ENCODE data around the gene SLMAP. TPM values are rescaled to one million over a fixed set of nuclear protein-coding genes. Genes with fewer than 3 reads are reported as not detected.

Gene SLMAP
- total and polyA plus RNA-seq, 2 of the 13 experiments (the other 11 are each of a cell fraction or from before 2014, with no cell fraction given), result 24.0 to 48.3 TPM

DNA sequence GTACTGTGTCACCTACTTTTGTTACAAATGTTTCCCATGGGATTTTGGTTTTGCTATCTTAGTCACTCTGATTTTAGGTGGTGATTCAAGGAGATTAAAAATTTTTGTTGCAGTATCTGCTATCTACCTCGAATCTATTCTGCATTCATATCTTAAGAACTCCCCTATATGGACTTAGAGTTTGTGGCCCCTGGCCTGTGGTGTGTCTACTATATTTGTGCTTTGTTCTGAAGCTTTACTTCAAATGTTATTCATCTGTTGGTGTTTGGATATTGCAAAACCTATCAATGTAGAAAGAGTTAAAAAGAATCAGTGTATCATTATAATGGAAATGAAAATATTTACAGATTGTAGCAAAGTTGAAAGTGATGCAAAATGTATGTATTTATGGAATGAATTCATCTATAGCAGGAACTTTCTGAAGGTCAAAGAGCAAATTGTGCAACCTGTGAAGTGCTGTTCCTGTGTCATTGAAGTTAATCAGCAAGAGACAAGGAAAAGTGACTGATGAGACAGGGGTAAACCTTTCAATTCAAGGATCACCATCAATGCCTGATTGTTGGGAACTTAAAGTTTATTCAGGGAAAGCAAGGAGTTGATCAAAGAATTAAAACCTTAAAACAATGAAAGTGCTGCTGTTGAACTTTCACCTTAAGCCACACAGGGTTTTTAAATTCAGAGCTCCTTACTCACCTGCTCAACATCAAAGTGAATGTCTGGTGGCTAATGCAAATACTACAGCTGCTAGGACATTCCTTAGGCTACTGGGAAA lies 71.0 kb downstream of the SLMAP start (continued):
- TF ChIP-seq, protein P1, sequence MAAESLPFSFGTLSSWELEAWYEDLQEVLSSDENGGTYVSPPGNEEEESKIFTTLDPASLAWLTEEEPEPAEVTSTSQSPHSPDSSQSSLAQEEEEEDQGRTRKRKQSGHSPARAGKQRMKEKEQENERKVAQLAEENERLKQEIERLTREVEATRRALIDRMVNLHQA (CRISPR knock-in tag; IDR thresholded peaks at IDR 0.05), result no peak
- TF ChIP-seq ESRRA (CRISPR knock-in tag; IDR thresholded peaks at IDR 0.05; ENCODE audit: low read depth) (no peak), GLI4 (CRISPR knock-in tag; IDR thresholded peaks at IDR 0.05; ENCODE audit: borderline replicate concordance) (no peak), CENPT (CRISPR knock-in tag; IDR thresholded peaks at IDR 0.05; ENCODE audit: low read depth) (no peak), ZNF251 (CRISPR knock-in tag; IDR thresholded peaks at IDR 0.05) (no peak), ZBTB34 (CRISPR knock-in tag; IDR thresholded peaks at IDR 0.05) (no peak), HNF4G (IDR thresholded peaks at IDR 0.05; ENCODE audit: borderline replicate concordance, low read depth, low read length) (peak; percentile 71; the same call in 1 of the 2 replicates), HNF4G (CRISPR knock-in tag; IDR thresholded peaks at IDR 0.05; ENCODE audit: borderline replicate concordance, low read depth) (peak; percentile 75; the same call in 1 of the 2 replicates), ZNF335 (CRISPR knock-in tag; IDR thresholded peaks at IDR 0.05) (no peak), LCORL (IDR thresholded peaks at IDR 0.05) (no peak), LCORL (CRISPR knock-in tag; IDR thresholded peaks at IDR 0.05) (0 out of 2 replicates have a peak, but pooled peaks have one; percentile 33), HOXA9 (CRISPR knock-in tag; IDR thresholded peaks at IDR 0.05; ENCODE audit: borderline replicate concordance) (no peak), ZBTB3 (CRISPR knock-in tag; IDR thresholded peaks at IDR 0.05; ENCODE audit: borderline replicate concordance, low read depth) (no peak), RXRB (CRISPR knock-in tag; IDR thresholded peaks at IDR 0.05; ENCODE audit: borderline replicate concordance) (peak; percentile 73), ZNF101 (CRISPR knock-in tag; IDR thresholded peaks at IDR 0.05; ENCODE audit: borderline replicate concordance, low read depth) (no peak), MAFK (conservative IDR thresholded peaks at IDR 0.05 in 1 of 2, IDR thresholded peaks at IDR 0.05 in 1 of 2; ENCODE audit: low read length in 2 of 2) (no peak), ZNF24 (IDR thresholded peaks at IDR 0.05) (no peak), SIN3A (IDR thresholded peaks at IDR 0.05; ENCODE audit: borderline replicate concordance, low read depth, low read length) (no peak), HMG20B (CRISPR knock-in tag; conservative IDR thresholded peaks at IDR 0.05) (0 out of 2 replicates have a peak, but pooled peaks have one; percentile 22), SMAD9 (CRISPR knock-in tag; IDR thresholded peaks at IDR 0.05) (no peak)
- TF ChIP-seq, protein P2, sequence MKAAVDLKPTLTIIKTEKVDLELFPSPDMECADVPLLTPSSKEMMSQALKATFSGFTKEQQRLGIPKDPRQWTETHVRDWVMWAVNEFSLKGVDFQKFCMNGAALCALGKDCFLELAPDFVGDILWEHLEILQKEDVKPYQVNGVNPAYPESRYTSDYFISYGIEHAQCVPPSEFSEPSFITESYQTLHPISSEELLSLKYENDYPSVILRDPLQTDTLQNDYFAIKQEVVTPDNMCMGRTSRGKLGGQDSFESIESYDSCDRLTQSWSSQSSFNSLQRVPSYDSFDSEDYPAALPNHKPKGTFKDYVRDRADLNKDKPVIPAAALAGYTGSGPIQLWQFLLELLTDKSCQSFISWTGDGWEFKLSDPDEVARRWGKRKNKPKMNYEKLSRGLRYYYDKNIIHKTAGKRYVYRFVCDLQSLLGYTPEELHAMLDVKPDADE (CRISPR knock-in tag; IDR thresholded peaks at IDR 0.05), result no peak
- TF ChIP-seq, protein P3, sequence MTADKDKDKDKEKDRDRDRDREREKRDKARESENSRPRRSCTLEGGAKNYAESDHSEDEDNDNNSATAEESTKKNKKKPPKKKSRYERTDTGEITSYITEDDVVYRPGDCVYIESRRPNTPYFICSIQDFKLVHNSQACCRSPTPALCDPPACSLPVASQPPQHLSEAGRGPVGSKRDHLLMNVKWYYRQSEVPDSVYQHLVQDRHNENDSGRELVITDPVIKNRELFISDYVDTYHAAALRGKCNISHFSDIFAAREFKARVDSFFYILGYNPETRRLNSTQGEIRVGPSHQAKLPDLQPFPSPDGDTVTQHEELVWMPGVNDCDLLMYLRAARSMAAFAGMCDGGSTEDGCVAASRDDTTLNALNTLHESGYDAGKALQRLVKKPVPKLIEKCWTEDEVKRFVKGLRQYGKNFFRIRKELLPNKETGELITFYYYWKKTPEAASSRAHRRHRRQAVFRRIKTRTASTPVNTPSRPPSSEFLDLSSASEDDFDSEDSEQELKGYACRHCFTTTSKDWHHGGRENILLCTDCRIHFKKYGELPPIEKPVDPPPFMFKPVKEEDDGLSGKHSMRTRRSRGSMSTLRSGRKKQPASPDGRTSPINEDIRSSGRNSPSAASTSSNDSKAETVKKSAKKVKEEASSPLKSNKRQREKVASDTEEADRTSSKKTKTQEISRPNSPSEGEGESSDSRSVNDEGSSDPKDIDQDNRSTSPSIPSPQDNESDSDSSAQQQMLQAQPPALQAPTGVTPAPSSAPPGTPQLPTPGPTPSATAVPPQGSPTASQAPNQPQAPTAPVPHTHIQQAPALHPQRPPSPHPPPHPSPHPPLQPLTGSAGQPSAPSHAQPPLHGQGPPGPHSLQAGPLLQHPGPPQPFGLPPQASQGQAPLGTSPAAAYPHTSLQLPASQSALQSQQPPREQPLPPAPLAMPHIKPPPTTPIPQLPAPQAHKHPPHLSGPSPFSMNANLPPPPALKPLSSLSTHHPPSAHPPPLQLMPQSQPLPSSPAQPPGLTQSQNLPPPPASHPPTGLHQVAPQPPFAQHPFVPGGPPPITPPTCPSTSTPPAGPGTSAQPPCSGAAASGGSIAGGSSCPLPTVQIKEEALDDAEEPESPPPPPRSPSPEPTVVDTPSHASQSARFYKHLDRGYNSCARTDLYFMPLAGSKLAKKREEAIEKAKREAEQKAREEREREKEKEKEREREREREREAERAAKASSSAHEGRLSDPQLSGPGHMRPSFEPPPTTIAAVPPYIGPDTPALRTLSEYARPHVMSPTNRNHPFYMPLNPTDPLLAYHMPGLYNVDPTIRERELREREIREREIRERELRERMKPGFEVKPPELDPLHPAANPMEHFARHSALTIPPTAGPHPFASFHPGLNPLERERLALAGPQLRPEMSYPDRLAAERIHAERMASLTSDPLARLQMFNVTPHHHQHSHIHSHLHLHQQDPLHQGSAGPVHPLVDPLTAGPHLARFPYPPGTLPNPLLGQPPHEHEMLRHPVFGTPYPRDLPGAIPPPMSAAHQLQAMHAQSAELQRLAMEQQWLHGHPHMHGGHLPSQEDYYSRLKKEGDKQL (CRISPR knock-in tag; IDR thresholded peaks at IDR 0.05; ENCODE audit: low read depth), result peak; percentile 39; the same call in 1 of the 2 replicates
